ENCODE results near the gene LDLRAD3. TPM values are rescaled to one million over a fixed set of nuclear protein-coding genes. Genes with fewer than 3 reads are reported as not detected.

The LDLRAD3 gene
- total RNA-seq, 1 donor, result 3.1 TPM

GRCh38 chr11:36195496-36196354 is 251.9 kb downstream of the LDLRAD3 start:
- no peaks in the 10 kb centered on the region for H3K4me1 ChIP-seq (ENCODE audit: insufficient read depth, low read length)
- no peaks in the 10 kb centered on the region for H3K9me3 ChIP-seq (ENCODE audit: low read depth, low read length)
- H3K4me3 ChIP-seq (ENCODE audit: low read length), result no peak overlapping the region
- no peaks in the 10 kb centered on the region for H3K27me3 ChIP-seq (ENCODE audit: insufficient read depth, low read length)

GRCh38 chr11:36196411-36196998 is 252.6 kb downstream of the LDLRAD3 start:
- no peaks in the 10 kb centered on the region for H3K9me3 ChIP-seq (ENCODE audit: low read depth, low read length)
- no peaks in the 10 kb centered on the region for H3K4me1 ChIP-seq (ENCODE audit: insufficient read depth, low read length)
- H3K27me3 ChIP-seq (ENCODE audit: insufficient read depth, low read length), result no peaks in the 10 kb centered on the region
- H3K4me3 ChIP-seq (ENCODE audit: low read length), result no peak overlapping the region

GRCh38 chr11:36201411-36201810 is 257.5 kb downstream of the LDLRAD3 start:
- Histone ChIP-seq H3K4me1 (ENCODE audit: insufficient read depth, low read length) (no peaks in the 10 kb centered on the region), H3K4me3 (ENCODE audit: low read length) (no peak overlapping the region), H3K9me3 (ENCODE audit: low read depth, low read length) (no peaks in the 10 kb centered on the region), H3K27me3 (ENCODE audit: insufficient read depth, low read length) (no peaks in the 10 kb centered on the region)

- no peaks in the 10 kb centered on the region for H3K4me1 ChIP-seq (ENCODE audit: insufficient read depth, low read length)
- no peak overlapping the region for H3K4me3 ChIP-seq (ENCODE audit: low read length)
- no peaks in the 10 kb centered on the region for H3K27me3 ChIP-seq (ENCODE audit: insufficient read depth, low read length)
- no peaks in the 10 kb centered on the region for H3K9me3 ChIP-seq (ENCODE audit: low read depth, low read length)
These were observed 261.7 kb downstream of the LDLRAD3 start for GRCh38 chr11:36205536-36205935.

- H3K9me3 ChIP-seq (ENCODE audit: low read depth, low read length), result no peaks in the 10 kb centered on the region
- no peaks in the 10 kb centered on the region for H3K4me1 ChIP-seq (ENCODE audit: insufficient read depth, low read length)
- H3K4me3 ChIP-seq (ENCODE audit: low read length), result no peak overlapping the region
- H3K27me3 ChIP-seq (ENCODE audit: insufficient read depth, low read length), result no peaks in the 10 kb centered on the region
These were observed 266.7 kb downstream of the LDLRAD3 start for GRCh38 chr11:36210529-36210928.

- Histone ChIP-seq H3K27me3 (ENCODE audit: insufficient read depth, low read length) (no peaks in the 10 kb centered on the region), H3K4me1 (ENCODE audit: insufficient read depth, low read length) (no peaks in the 10 kb centered on the region), H3K9me3 (ENCODE audit: low read depth, low read length) (no peaks in the 10 kb centered on the region), H3K4me3 (ENCODE audit: low read length) (no peak overlapping the region)
These were observed 268.0 kb downstream of the LDLRAD3 start for GRCh38 chr11:36211761-36212430.

GRCh38 chr11:36212564-36213392 is 268.9 kb downstream of the LDLRAD3 start:
- Histone ChIP-seq H3K4me3 (ENCODE audit: low read length) (no peak overlapping the region), H3K4me1 (ENCODE audit: insufficient read depth, low read length) (no peaks in the 10 kb centered on the region), H3K27me3 (ENCODE audit: insufficient read depth, low read length) (no peaks in the 10 kb centered on the region), H3K9me3 (ENCODE audit: low read depth, low read length) (no peaks in the 10 kb centered on the region)

GRCh38 chr11:36213393-36213840 is 269.6 kb downstream of the LDLRAD3 start:
- Histone ChIP-seq H3K9me3 (ENCODE audit: low read depth, low read length) (no peaks in the 10 kb centered on the region), H3K4me1 (ENCODE audit: insufficient read depth, low read length) (no peaks in the 10 kb centered on the region)

GRCh38 chr11:36214480-36214879 is 270.6 kb downstream of the LDLRAD3 start:
- Histone ChIP-seq H3K4me3 (ENCODE audit: low read length) (no peak overlapping the region), H3K9me3 (ENCODE audit: low read depth, low read length) (peaks cover 3% of the 10 kb centered on the region)

More at GRCh38 chr11:36213393-36213840, 269.6 kb downstream of the LDLRAD3 start:
- no peak overlapping the region for H3K4me3 ChIP-seq (ENCODE audit: low read length)
- H3K27me3 ChIP-seq (ENCODE audit: insufficient read depth, low read length), result peaks cover 4% of the 10 kb centered on the region

GRCh38 chr11:36214976-36215692 is 271.3 kb downstream of the LDLRAD3 start:
- H3K4me1 ChIP-seq (ENCODE audit: insufficient read depth, low read length), result no peaks in the 10 kb centered on the region
- H3K9me3 ChIP-seq (ENCODE audit: low read depth, low read length), result peaks cover 9% of the 10 kb centered on the region
- no peak overlapping the region for H3K4me3 ChIP-seq (ENCODE audit: low read length)
- peaks cover 4% of the 10 kb centered on the region for H3K27me3 ChIP-seq (ENCODE audit: insufficient read depth, low read length)

More at GRCh38 chr11:36214480-36214879, 270.6 kb downstream of the LDLRAD3 start:
- Histone ChIP-seq H3K4me1 (ENCODE audit: insufficient read depth, low read length) (no peaks in the 10 kb centered on the region), H3K27me3 (ENCODE audit: insufficient read depth, low read length) (peaks cover 4% of the 10 kb centered on the region)

GRCh38 chr11:36215693-36216060 is 271.8 kb downstream of the LDLRAD3 start:
- Histone ChIP-seq H3K27me3 (ENCODE audit: insufficient read depth, low read length) (peaks cover 4% of the 10 kb centered on the region), H3K4me1 (ENCODE audit: insufficient read depth, low read length) (no peaks in the 10 kb centered on the region), H3K4me3 (ENCODE audit: low read length) (no peak overlapping the region), H3K9me3 (ENCODE audit: low read depth, low read length) (peaks cover 14% of the 10 kb centered on the region)

- peaks cover 14% of the 10 kb centered on the region for H3K9me3 ChIP-seq (ENCODE audit: low read depth, low read length)
- no peaks in the 10 kb centered on the region for H3K4me1 ChIP-seq (ENCODE audit: insufficient read depth, low read length)
- H3K4me3 ChIP-seq (ENCODE audit: low read length), result no peak overlapping the region
- peaks cover 4% of the 10 kb centered on the region for H3K27me3 ChIP-seq (ENCODE audit: insufficient read depth, low read length)
These were observed 272.3 kb downstream of the LDLRAD3 start for GRCh38 chr11:36216061-36216615.

GRCh38 chr11:36218283-36218921 is 274.5 kb downstream of the LDLRAD3 start:
- peaks cover 14% of the 10 kb centered on the region for H3K9me3 ChIP-seq (ENCODE audit: low read depth, low read length)
- H3K27me3 ChIP-seq (ENCODE audit: insufficient read depth, low read length), result peaks cover 4% of the 10 kb centered on the region
- no peaks in the 10 kb centered on the region for H3K4me1 ChIP-seq (ENCODE audit: insufficient read depth, low read length)
- H3K4me3 ChIP-seq (ENCODE audit: low read length), result no peak overlapping the region

Data from mononuclear cell (primary cell).